H9 (cell line): ENCODE data around the gene COLEC12. TPM values are rescaled to one million over a fixed set of nuclear protein-coding genes. Genes with fewer than 3 reads are reported as not detected.

Experiments
- DNase-seq: peaks from one replicate; pipeline ENCODE4 v3.0.0-alpha.2; 2017
- H2AFZ ChIP-seq: one replicate; pipeline ENCODE4 v1.6.1; 2013; ENCODE audit warnings: mild to moderate bottlenecking, low read length, control low read depth, moderate library complexity
- H2AK5ac ChIP-seq: 2 replicates; pipeline ENCODE4 v1.6.1; 2013; ENCODE audit warnings: low read length, control low read depth, mixed read lengths; ENCODE audit not compliant: insufficient read length
- H2BK120ac ChIP-seq: one replicate; pipeline ENCODE4 v1.6.1; 2013; ENCODE audit warnings: low read depth, mild to moderate bottlenecking, low read length, control low read depth, inconsistent platforms; ENCODE audit not compliant: poor library complexity, severe bottlenecking
- H2BK12ac ChIP-seq: 2 replicates; pipeline ENCODE4 v1.6.1; 2013; ENCODE audit warnings: low read length, control low read depth, mixed read lengths, low read depth; ENCODE audit not compliant: insufficient read length
- H2BK15ac ChIP-seq: 2 replicates; pipeline ENCODE4 v1.6.1; 2013; ENCODE audit warnings: low read depth, low read length, control low read depth
- H2BK20ac ChIP-seq: one replicate; pipeline ENCODE4 v1.6.1; 2013; ENCODE audit warnings: low read depth, mild to moderate bottlenecking, low read length, control low read depth, inconsistent platforms; ENCODE audit not compliant: poor library complexity, severe bottlenecking
- H2BK5ac ChIP-seq: 2 replicates; pipeline ENCODE4 v1.6.1; 2013; ENCODE audit warnings: low read length, control low read depth, mixed read lengths; ENCODE audit not compliant: insufficient read length
- H3K14ac ChIP-seq: 2 replicates; pipeline ENCODE4 v1.6.1; 2013; ENCODE audit warnings: low read length, control low read depth; ENCODE audit not compliant: insufficient read depth
- H3K18ac ChIP-seq: 2 replicates; pipeline ENCODE4 v1.6.1; 2013; ENCODE audit warnings: low read depth, mild to moderate bottlenecking, mixed read lengths, low read length, control low read depth; ENCODE audit not compliant: insufficient read length
- H3K23ac ChIP-seq: 2 replicates; pipeline ENCODE4 v1.6.1; 2013; ENCODE audit warnings: low read length, control low read depth, mixed read lengths, low read depth; ENCODE audit not compliant: insufficient read length
- H3K23me2 ChIP-seq: 2 replicates; pipeline ENCODE4 v1.6.1; 2013; ENCODE audit warnings: low read depth, mild to moderate bottlenecking, mixed read lengths, low read length, control low read depth; ENCODE audit not compliant: insufficient read length, poor library complexity, severe bottlenecking
- H3K27ac ChIP-seq: 2 replicates; pipeline ENCODE4 v1.5.1; 2013; ENCODE audit warnings: low read length, control low read depth, mixed read lengths, low read depth; ENCODE audit not compliant: insufficient read length
- H3K27me3 ChIP-seq: 2 replicates; pipeline ENCODE4 v1.6.1; 2013; ENCODE audit warnings: low read length, control low read depth, inconsistent platforms; ENCODE audit not compliant: insufficient read depth
- H3K4ac ChIP-seq: 2 replicates; pipeline ENCODE4 v1.6.1; 2013; ENCODE audit warnings: low read depth, mild to moderate bottlenecking, control low read depth, inconsistent platforms, low read length, moderate library complexity
- H3K4me1 ChIP-seq: 2 replicates; pipeline ENCODE4 v1.6.1; 2013; ENCODE audit warnings: low read length, control low read depth, inconsistent platforms; ENCODE audit not compliant: insufficient read depth
- H3K4me2 ChIP-seq: 2 replicates; pipeline ENCODE4 v1.6.1; 2013; ENCODE audit warnings: low read length, control low read depth, mixed read lengths; ENCODE audit not compliant: insufficient read length, insufficient read depth
- H3K56ac ChIP-seq: 2 replicates; pipeline ENCODE4 v1.6.1; 2013; ENCODE audit warnings: low read depth, mild to moderate bottlenecking, mixed read lengths, low read length, control low read depth; ENCODE audit not compliant: insufficient read length
- H3K79me1 ChIP-seq: 2 replicates; pipeline ENCODE4 v1.6.1; 2013; ENCODE audit warnings: low read depth, mild to moderate bottlenecking, moderate library complexity, low read length, control low read depth, inconsistent platforms; ENCODE audit not compliant: insufficient read depth, poor library complexity, severe bottlenecking
- H3K79me2 ChIP-seq: 2 replicates; pipeline ENCODE4 v1.6.1; 2013; ENCODE audit warnings: low read length, control low read depth, inconsistent platforms; ENCODE audit not compliant: insufficient read depth
- H3K9ac ChIP-seq: 2 replicates; pipeline ENCODE4 v1.6.1; 2013; ENCODE audit warnings: low read length, control low read depth, mixed read lengths; ENCODE audit not compliant: insufficient read length; ENCODE audit errors: extremely low read depth
- H3K9me3 ChIP-seq: one replicate; pipeline ENCODE4 v1.6.1; 2013; ENCODE audit warnings: low read depth, low read length, inconsistent platforms; ENCODE audit not compliant: control insufficient read depth
- H3T11ph ChIP-seq: one replicate; pipeline ENCODE4 v1.6.1; 2013; ENCODE audit warnings: mild to moderate bottlenecking, low read length, control low read depth, inconsistent platforms
- H4K20me1 ChIP-seq: one replicate; pipeline ENCODE4 v1.6.1; 2013; ENCODE audit not compliant: control insufficient read depth, insufficient read length, insufficient read depth
- H4K5ac ChIP-seq: 2 replicates; pipeline ENCODE4 v1.6.1; 2013; ENCODE audit warnings: low read depth, mild to moderate bottlenecking, mixed read lengths, low read length, control low read depth; ENCODE audit not compliant: insufficient read length
- H4K8ac ChIP-seq: replicated peaks from 2 replicates; pipeline ENCODE4 v1.6.1; 2013; ENCODE audit warnings: low read length, control low read depth, mixed read lengths, low read depth; ENCODE audit not compliant: insufficient read length
- H4K91ac ChIP-seq: 2 replicates; pipeline ENCODE4 v1.6.1; 2013; ENCODE audit warnings: low read depth, mild to moderate bottlenecking, moderate library complexity, mixed read lengths, low read length, control low read depth; ENCODE audit not compliant: insufficient read length
- H3K27ac Mint-ChIP-seq, 3 experiments: 2 replicates in 2 of 3; 3 replicates in 1 of 3; pipeline ENCODE4 v1.8.0; 2020 to 2021; ENCODE audit warnings: mixed read lengths in 3 of 3, mild to moderate bottlenecking in 1 of 3, moderate library complexity in 1 of 3
- H3K27me3 Mint-ChIP-seq: 2 replicates; pipeline ENCODE4 v1.8.0; 2021; ENCODE audit warnings: low read depth, mild to moderate bottlenecking, moderate library complexity, mixed read lengths
- H3K36me3 Mint-ChIP-seq, 3 experiments: 2 replicates in 2 of 3; 3 replicates in 1 of 3; pipeline ENCODE4 v1.8.0; 2020 to 2021; ENCODE audit warnings: low read depth in 3 of 3, mixed read lengths in 3 of 3; ENCODE audit not compliant: insufficient read depth in 1 of 3
- H3K4me1 Mint-ChIP-seq, 2 experiments: 2 replicates each; pipeline ENCODE4 v1.8.0; 2020; ENCODE audit warnings: mixed read lengths in 2 of 2
- H3K4me3 Mint-ChIP-seq, 2 experiments: 2 replicates in 1 of 2; 3 replicates in 1 of 2; pipeline ENCODE4 v1.8.0; 2020 to 2021; ENCODE audit warnings: mild to moderate bottlenecking in 2 of 2, mixed read lengths in 2 of 2, moderate library complexity in 1 of 2
- H3K9me3 Mint-ChIP-seq, 2 experiments: 2 replicates in 1 of 2; 3 replicates in 1 of 2; pipeline ENCODE4 v1.8.0; 2020; ENCODE audit warnings: mild to moderate bottlenecking in 2 of 2, mixed read lengths in 2 of 2, moderate library complexity in 1 of 2
- CTCF ChIP-seq: fragments of 200-600 bp; sonication (generic); conservative IDR thresholded peaks from 3 replicates; pipeline ENCODE4 v1.8.0; 2021; ENCODE audit warnings: antibody characterized with exemption, mild to moderate bottlenecking
- whole genome bisulfite sequencing: extraction: QIAGEN DNeasy Blood & Tissue Kit; methylation state at CpG from one replicate; pipeline ENCODE4 v1.1.7; 2013; ENCODE audit warnings: missing lambda C conversion rate, low lambda C conversion rate, mixed read lengths; ENCODE audit not compliant: insufficient read length; ENCODE audit errors: extremely low coverage; 5-methylcytosine and 5-hydroxymethylcytosine counted together
- total RNA-seq: library from RNA; stranded (reverse); gene quantifications from 2 replicates; pipeline ENCODE4 v1.2.1, GENCODE V29; 2021

Gene COLEC12
- total RNA-seq, 1 experiment from 2014 or later: 0.70 TPM

- no peak overlapping the region for H3K23ac ChIP-seq
- H3K9ac ChIP-seq: no peak overlapping the region
- no peak overlapping the region for H2BK20ac ChIP-seq
- H3K4ac ChIP-seq: no peak overlapping the region
- H3T11ph ChIP-seq: no peak overlapping the region
- H3K4me2 ChIP-seq: no peak overlapping the region
- H3K9me3 ChIP-seq: no peaks in the 10 kb centered on the region
- no peak for TF ChIP-seq CTCF
- no peaks in the 10 kb centered on the region for H3K27me3 ChIP-seq
- no peak overlapping the region for H2BK120ac ChIP-seq
- H2BK5ac ChIP-seq: no peak overlapping the region
- H2BK12ac ChIP-seq: no peak overlapping the region
- no peak overlapping the region for H2AK5ac ChIP-seq
- no peaks in the 10 kb centered on the region for H3K79me2 ChIP-seq
- no peak overlapping the region for H4K91ac ChIP-seq
- no peaks in the 10 kb centered on the region for H3K4me1 ChIP-seq
- H3K56ac ChIP-seq: no peak overlapping the region
- H3K27ac ChIP-seq: no peak overlapping the region
- no peaks in the 10 kb centered on the region for H4K20me1 ChIP-seq
- no peaks in the 10 kb centered on the region for H3K23me2 ChIP-seq
- no peak overlapping the region for H2BK15ac ChIP-seq
- no peak overlapping the region for H2AFZ ChIP-seq
- Mint-ChIP-seq H3K9me3 (no peaks in the 10 kb centered on the region), H3K4me1 (peaks cover 16% of the 10 kb centered on the region in 2 experiments), H3K36me3 (no peaks in the 10 kb centered on the region), H3K27me3 (peaks cover 10% of the 10 kb centered on the region), H3K4me3 (no peak overlapping the region), H3K27ac (no peak overlapping the region)
- H3K18ac ChIP-seq: no peak overlapping the region
- H4K8ac ChIP-seq: no peak overlapping the region
- no peaks in the 10 kb centered on the region for H3K79me1 ChIP-seq
- no CpG with 5 or more reads among the region's 3 CpGs for WGBS
- H4K5ac ChIP-seq: no peak overlapping the region
- DNase-seq: no peak
- H3K14ac ChIP-seq: no peak overlapping the region
Observed at GRCh38 chr18:376311-376710, 124.2 kb downstream of the COLEC12 start.
